GM19452 (cell line): ENCODE measurements around the gene PPP1R3F.
A peak's percentile ranks its signal among the peaks of the same experiment; 100 is the strongest.

ENCODE experiments used
- ATAC-seq: cut with Tn5 transposase; IDR thresholded peaks from one replicate; pipeline ENCODE4 v1.9.1; 2021; ENCODE audit not compliant: unreplicated experiment

PPP1R3F gene

GRCh38 chrX:49269767-49270248 is at the start of gene PPP1R3F:
Gene PPP1R3F (plus strand): TSS chrX:49269793. CDS start chrX:49269870, 77 bp downstream.
- peak; percentile 33 for ATAC-seq

- no peak for ATAC-seq
Observed at GRCh38 chrX:49220100-49220499, 49.5 kb upstream of the PPP1R3F start.

- ATAC-seq = no peak
Observed at GRCh38 chrX:49221868-49222267, 47.7 kb upstream of the PPP1R3F start.

GRCh38 chrX:49225858-49226257 is 43.7 kb upstream of the PPP1R3F start:
- no peak for ATAC-seq

- ATAC-seq = no peak
Observed at GRCh38 chrX:49226946-49227345, 42.6 kb upstream of the PPP1R3F start.

GRCh38 chrX:49227726-49228125 is 41.9 kb upstream of the PPP1R3F start:
- no peak for ATAC-seq

- ATAC-seq = no peak
Observed at GRCh38 chrX:49228185-49228584, 41.4 kb upstream of the PPP1R3F start.

GRCh38 chrX:49230500-49231232 is 38.9 kb upstream of the PPP1R3F start:
- peak; percentile 50 for ATAC-seq

GRCh38 chrX:49231333-49232000 is 38.1 kb upstream of the PPP1R3F start:
- ATAC-seq = no peak

- no peak for ATAC-seq
Observed at GRCh38 chrX:49232525-49232924, 37.1 kb upstream of the PPP1R3F start.

GRCh38 chrX:49233176-49233575 is 36.4 kb upstream of the PPP1R3F start, which contains the start of gene CACNA1F:
Gene CACNA1F (minus strand): TSS chrX:49233340. CDS start chrX:49233309, 31 bp downstream.
- ATAC-seq = no peak

GRCh38 chrX:49233887-49234555 is 35.6 kb upstream of the PPP1R3F start:
- no peak for ATAC-seq

GRCh38 chrX:49237060-49237459 is 32.5 kb upstream of the PPP1R3F start:
- no peak for ATAC-seq

GRCh38 chrX:49238735-49239134 is 30.9 kb upstream of the PPP1R3F start:
- ATAC-seq = no peak

GRCh38 chrX:49242545-49243066 is 27.0 kb upstream of the PPP1R3F start:
- ATAC-seq = no peak

GRCh38 chrX:49243166-49243565 is 26.4 kb upstream of the PPP1R3F start:
- ATAC-seq = no peak

GRCh38 chrX:49244207-49244606 is 25.4 kb upstream of the PPP1R3F start:
- ATAC-seq = no peak

- ATAC-seq = no peak
Observed at GRCh38 chrX:49246541-49246940, 23.1 kb upstream of the PPP1R3F start.

GRCh38 chrX:49247346-49247745 is 22.2 kb upstream of the PPP1R3F start:
- ATAC-seq = no peak

GRCh38 chrX:49247916-49248811 is 21.4 kb upstream of the PPP1R3F start:
- ATAC-seq = no peak
